GM12864 (cell line): Measurements from ENCODE around the gene COL18A1.
"Not testable (repeated sequence)": the region's sequence is repeated elsewhere in the genome, so short reads cannot be mapped to it uniquely, and the experiment has no call there.

Experiments
- DNase-seq: peaks from one replicate; pipeline ENCODE4 v3.0.0-alpha.2; 2011; ENCODE audit warnings: low read depth
- H3K4me3 ChIP-seq: 2 replicates; pipeline ENCODE4 v1.5.1; 2011; ENCODE audit warnings: mild to moderate bottlenecking, low read depth, low read length, control low read depth
- TF ChIP-seq, protein P1 (sequence below): IDR thresholded peaks from 2 replicates; pipeline ENCODE4 v1.5.1; 2011; ENCODE audit warnings: low read depth, mild to moderate bottlenecking, moderate library complexity, low read length, control low read depth, inconsistent platforms; ENCODE audit errors: missing control alignments

The COL18A1 gene

DNA sequence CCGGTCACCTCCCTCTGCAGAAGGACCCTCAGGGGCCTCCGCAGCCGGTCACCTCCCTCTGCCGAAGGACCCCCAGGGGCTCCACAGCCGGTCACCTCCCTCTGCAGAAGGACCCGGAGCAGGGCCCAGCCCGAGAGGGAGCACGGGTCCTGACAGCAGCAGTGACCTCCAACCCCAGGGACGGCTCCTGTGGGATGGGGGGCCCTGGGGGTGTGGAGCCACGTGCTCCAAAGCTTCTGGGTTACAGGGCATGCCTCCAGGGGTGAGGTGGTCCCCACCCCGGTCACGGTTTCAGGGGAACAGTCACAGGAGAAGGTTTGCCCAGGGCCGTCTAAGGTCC, 97.0 kb downstream of the COL18A1 start:
- H3K4me3 ChIP-seq = no peak overlapping the region
- TF ChIP-seq, protein P1, sequence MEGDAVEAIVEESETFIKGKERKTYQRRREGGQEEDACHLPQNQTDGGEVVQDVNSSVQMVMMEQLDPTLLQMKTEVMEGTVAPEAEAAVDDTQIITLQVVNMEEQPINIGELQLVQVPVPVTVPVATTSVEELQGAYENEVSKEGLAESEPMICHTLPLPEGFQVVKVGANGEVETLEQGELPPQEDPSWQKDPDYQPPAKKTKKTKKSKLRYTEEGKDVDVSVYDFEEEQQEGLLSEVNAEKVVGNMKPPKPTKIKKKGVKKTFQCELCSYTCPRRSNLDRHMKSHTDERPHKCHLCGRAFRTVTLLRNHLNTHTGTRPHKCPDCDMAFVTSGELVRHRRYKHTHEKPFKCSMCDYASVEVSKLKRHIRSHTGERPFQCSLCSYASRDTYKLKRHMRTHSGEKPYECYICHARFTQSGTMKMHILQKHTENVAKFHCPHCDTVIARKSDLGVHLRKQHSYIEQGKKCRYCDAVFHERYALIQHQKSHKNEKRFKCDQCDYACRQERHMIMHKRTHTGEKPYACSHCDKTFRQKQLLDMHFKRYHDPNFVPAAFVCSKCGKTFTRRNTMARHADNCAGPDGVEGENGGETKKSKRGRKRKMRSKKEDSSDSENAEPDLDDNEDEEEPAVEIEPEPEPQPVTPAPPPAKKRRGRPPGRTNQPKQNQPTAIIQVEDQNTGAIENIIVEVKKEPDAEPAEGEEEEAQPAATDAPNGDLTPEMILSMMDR = no peak
- DNase-seq = no peak

DNA sequence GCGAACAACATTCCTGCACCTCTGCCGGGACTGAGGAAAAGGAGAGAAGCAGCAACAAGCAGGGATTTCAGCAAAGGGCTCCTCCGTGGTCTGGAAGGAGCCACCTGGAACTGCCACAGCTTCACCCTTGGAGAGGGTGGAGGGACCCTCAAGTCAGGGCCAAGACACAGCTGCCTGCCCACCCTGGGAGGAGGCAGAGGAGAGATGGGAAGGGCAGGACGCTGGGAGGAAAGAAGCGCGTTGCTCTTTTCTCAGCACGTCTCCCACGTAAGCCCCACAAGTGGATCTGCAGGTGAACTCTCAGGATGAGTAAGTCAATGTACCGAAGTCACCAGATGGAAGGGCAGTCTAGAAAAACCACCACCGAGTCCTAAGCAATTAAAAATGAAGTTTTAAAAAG, 97.6 kb downstream of the COL18A1 start:
- no peak for DNase-seq
- TF ChIP-seq, protein P1 = no peak
- no peak overlapping the region for H3K4me3 ChIP-seq

DNA sequence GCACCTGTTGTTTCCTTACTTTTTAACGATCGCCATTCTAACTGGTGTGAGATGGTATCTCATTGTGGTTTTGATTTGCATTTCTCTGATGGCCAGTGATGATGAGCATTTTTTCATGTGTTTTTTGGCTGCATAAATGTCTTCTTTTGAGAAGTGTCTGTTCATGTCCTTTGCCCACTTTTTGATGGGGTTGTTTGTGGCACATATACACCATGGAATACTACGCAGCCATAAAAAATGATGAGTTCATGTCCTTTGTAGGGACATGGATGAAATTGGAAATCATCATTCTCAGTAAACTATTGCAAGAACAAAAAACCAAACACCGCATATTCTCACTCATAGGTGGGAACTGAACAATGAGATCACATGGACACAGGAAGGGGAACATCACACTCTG, 98.3 kb downstream of the COL18A1 start:
- H3K4me3 ChIP-seq, DNase-seq: not testable (repeated sequence)

DNA sequence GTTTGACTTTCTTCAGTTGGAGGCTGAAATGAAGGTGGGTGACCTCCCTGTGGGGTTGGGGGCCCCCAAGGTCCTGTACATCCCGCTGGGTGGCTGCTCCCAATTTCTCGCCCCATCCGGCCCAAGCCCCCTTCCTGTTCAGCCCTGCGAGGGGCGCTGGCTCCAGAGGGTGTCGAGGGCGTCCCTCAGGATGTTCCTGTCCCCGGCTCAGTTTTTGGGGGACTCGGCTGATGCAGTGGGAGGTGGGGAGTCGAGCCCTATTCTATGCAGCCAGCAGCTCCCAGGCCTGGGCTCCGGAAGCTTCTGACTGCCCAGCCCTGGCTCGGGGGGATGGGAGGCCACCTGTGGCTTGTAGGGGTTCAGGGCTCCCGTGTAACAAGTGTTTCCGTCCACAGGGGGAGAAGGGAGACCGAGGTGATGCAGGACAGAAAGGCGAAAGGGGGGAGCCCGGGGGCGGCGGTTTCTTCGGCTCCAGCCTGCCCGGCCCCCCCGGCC, 99.1 kb downstream of the COL18A1 start:
- DNase-seq = no peak
- no peak overlapping the region for H3K4me3 ChIP-seq
- TF ChIP-seq, protein P1 = no peak

DNA sequence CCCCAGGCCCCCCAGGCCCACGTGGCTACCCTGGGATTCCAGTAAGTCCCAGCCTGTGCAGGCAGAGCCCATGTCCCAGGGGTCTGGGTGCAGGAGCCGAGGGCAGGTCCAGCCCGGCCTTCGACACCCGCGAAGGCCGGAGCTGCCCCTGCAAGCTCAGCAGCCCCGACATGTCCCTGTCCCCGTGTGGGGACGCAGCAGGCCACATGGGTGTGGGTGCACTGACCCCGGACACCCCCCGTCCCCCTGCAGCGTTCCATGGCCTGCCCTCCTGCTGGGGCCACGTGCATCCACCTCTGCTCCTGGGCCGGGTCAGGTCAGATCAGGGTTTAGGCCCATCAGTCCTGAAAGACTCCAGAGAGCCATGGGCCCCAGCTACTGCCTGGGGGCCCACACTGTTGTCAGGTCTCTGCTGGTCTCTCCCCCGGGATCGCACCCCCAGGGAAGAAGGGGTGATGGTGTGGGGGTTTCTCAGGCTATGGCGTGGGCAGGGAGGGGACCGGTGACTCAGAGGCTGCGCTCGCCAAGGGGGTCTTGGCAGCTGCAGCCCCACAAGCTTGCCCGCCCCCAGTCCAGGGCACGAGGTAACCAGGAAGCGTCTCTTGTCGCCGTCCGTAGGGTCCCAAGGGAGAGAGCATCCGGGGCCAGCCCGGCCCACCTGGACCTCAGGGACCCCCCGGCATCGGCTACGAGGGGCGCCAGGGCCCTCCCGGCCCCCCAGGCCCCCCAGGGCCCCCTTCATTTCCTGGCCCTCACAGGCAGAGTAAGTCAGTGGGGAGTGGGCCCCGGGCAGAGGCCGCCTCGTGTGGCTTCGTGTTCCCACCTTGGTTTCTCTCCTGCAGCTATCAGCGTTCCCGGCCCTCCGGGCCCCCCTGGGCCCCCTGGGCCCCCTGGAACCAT, 99.8 kb downstream of the COL18A1 start:
- no peak for DNase-seq
- TF ChIP-seq, protein P1 = no peak
- no peak overlapping the region for H3K4me3 ChIP-seq

DNA sequence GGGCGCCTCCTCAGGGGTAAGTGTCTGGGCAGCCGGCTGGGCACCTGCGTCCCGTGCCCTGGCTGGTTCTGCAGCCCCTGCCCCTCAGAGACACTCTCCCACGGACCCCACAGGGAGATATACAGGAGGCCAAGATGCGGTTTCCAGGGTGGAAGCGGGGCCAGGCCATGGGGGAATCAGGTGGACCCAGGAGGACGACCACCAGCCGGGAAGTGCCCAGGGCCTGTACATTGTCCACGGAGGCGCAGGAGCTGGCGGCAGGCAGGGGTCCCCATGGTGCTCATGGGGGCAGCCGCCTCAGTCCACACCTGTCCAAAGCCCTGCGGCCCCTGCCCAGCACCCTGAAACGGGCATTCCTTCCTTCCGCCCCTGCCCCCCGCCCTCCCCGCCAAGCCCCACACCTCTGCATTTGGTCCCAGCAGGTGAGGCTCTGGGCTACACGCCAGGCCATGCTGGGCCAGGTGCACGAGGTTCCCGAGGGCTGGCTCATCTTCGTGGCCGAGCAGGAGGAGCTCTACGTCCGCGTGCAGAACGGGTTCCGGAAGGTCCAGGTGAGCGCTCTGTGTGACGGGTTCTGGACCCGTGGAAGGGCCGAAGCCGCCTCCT, 100.6 kb downstream of the COL18A1 start:
- no peak overlapping the region for H3K4me3 ChIP-seq
- TF ChIP-seq, protein P1 = no peak
- no peak for DNase-seq

DNA sequence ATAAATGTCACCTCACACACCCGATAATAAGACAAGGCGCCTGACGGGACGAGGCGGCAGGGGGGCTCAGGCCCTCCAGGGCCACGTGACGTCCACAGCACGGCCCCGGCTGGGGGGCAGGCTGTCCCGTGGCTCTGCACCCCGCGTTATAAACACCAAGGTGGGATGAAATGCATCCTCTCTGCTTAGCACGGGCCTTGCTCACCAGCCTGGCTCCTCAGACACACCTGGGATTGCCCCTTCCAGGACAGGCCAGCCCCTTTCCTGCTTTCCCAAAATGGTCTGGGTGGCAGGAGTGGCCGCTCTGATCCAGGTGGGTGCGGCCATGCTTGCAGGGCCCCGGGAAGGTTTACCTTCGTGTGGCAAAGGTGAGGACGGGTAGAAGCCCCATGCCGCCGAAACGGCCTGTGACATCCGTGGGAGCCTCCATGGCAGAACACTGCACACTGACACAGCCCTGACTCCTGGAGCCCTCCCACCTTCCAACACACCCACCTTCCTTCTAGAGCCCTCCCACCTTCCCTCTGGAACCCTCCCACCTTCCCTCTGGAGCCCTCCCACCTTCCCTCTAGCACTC, 101.4 kb downstream of the COL18A1 start:
- no peak overlapping the region for H3K4me3 ChIP-seq
- DNase-seq = no peak
- TF ChIP-seq, protein P1 = no peak
